NCI-H1105 (cell line): Measurements from ENCODE around the gene NEIL1.
A peak's percentile ranks its signal among the peaks of the same experiment; 100 is the strongest.
"Not testable (repeated sequence)": the region's sequence is repeated elsewhere in the genome, so short reads cannot be mapped to it uniquely, and the experiment has no call there.

Experiments
- DNase-seq: peaks from one replicate; lab custom pipeline; 2025; lab: John Stamatoyannopoulos, UW

NEIL1 gene

GRCh38 chr15:75333654-75334419, 13.0 kb upstream of the NEIL1 start:
- not testable (repeated sequence) for DNase-seq

- DNase-seq = no peak
Measured at GRCh38 chr15:75335313-75335704, 11.5 kb upstream of the NEIL1 start.

- DNase-seq = peak; percentile 81
Measured at GRCh38 chr15:75335705-75336355, 11.0 kb upstream of the NEIL1 start, which contains the start of gene COMMD4. Gene COMMD4, plus strand, starts transcription at chr15:75336063. Its CDS starts 27 bp downstream, at chr15:75336090.

GRCh38 chr15:75338661-75339240, 8.1 kb upstream of the NEIL1 start:
- no peak for DNase-seq

GRCh38 chr15:75339531-75340240, 7.2 kb upstream of the NEIL1 start:
- no peak for DNase-seq

GRCh38 chr15:75342221-75342620, 4.6 kb upstream of the NEIL1 start:
- DNase-seq = no peak

- not testable (repeated sequence) for DNase-seq
Measured at GRCh38 chr15:75343953-75344352, 2.9 kb upstream of the NEIL1 start.

GRCh38 chr15:75347222-75348033, 589 bp downstream of the NEIL1 start:
- DNase-seq = no peak

- no peak for DNase-seq
Measured at GRCh38 chr15:75348034-75348561, 1.3 kb downstream of the NEIL1 start.

GRCh38 chr15:75348562-75349350, 1.9 kb downstream of the NEIL1 start:
- DNase-seq = no peak

- DNase-seq = not testable (repeated sequence)
Measured at GRCh38 chr15:75349351-75349669, 2.5 kb downstream of the NEIL1 start.

GRCh38 chr15:75349851-75350588, 3.2 kb downstream of the NEIL1 start:
- DNase-seq = no peak

GRCh38 chr15:75350601-75351361, 3.9 kb downstream of the NEIL1 start:
- no peak for DNase-seq

GRCh38 chr15:75352186-75353080, 5.6 kb downstream of the NEIL1 start:
- DNase-seq = no peak

- no peak for DNase-seq
Measured at GRCh38 chr15:75353604-75354003, 6.8 kb downstream of the NEIL1 start.

GRCh38 chr15:75354454-75354853, 7.6 kb downstream of the NEIL1 start:
- DNase-seq = no peak

- DNase-seq = no peak
Measured at GRCh38 chr15:75355369-75355768, 8.5 kb downstream of the NEIL1 start.

- no peak for DNase-seq
Measured at GRCh38 chr15:75356006-75356405, 9.2 kb downstream of the NEIL1 start.
